ENCODE data around the gene AGAP6. TPM values are rescaled to one million over a fixed set of nuclear protein-coding genes. Genes with fewer than 3 reads are reported as not detected.
A peak's percentile ranks its signal among the peaks of the same experiment; 100 is the strongest.
"Not testable (repeated sequence)": the region's sequence is repeated elsewhere in the genome, so short reads cannot be mapped to it uniquely, and the experiment has no call there.

Gene AGAP6
- polyA plus RNA-seq (ENCODE audit: insufficient read length in 12 of 12), result 10 to 100 TPM in 8 of 12 donors, 1 to 10 TPM in 3, not detected in 1; 7.0 to 24.6 (median 14.0) TPM
- long read RNA-seq, donor 1, partial matches to known transcripts, result 0 of 1 reads
- long read RNA-seq, donor 1, other reads (novel, unspliced or antisense), result 0 of 1 reads
- long read RNA-seq, donor 2, partial matches to known transcripts, result 0 of 1 reads
- long read RNA-seq, donor 2, other reads (novel, unspliced or antisense), result 0 of 1 reads
- long read RNA-seq, donor 3, partial matches to known transcripts, result 0 of 1 reads
- long read RNA-seq, donor 3, other reads (novel, unspliced or antisense), result 0 of 1 reads
- long read RNA-seq, donor 4, partial matches to known transcripts, result 0 of 1 reads
- long read RNA-seq, donor 4, other reads (novel, unspliced or antisense), result 0 of 1 reads
- long read RNA-seq, donor 5, result 0 reads
- long read RNA-seq, donor 6, result 0 reads
- long read RNA-seq, donor 7, partial matches to known transcripts, result 0 of 3 reads
- long read RNA-seq, donor 7, other reads (novel, unspliced or antisense), result 0 of 3 reads
- long read RNA-seq, donor 8, partial matches to known transcripts, result 0 of 2 reads
- long read RNA-seq, donor 8, other reads (novel, unspliced or antisense), result 0 of 2 reads
- long read RNA-seq, donor 9, result 0 reads
- long read RNA-seq, donor 10, result 0 reads
- long read RNA-seq, donor 11, partial matches to known transcripts, result 0 of 1 reads
- long read RNA-seq, donor 11, other reads (novel, unspliced or antisense), result 0 of 1 reads

GRCh38 chr10:49988376-49988775, at the start of gene AGAP6:
AGAP6 (plus strand) TSS chr10:49988406; CDS start chr10:49988716, 310 bp downstream.
- DNase-seq, result not testable (repeated sequence)

- peak; percentile 74 for DNase-seq
These were observed 46.5 kb upstream of the AGAP6 start, which contains the start of the genes PARG and TIMM23B for GRCh38 chr10:49941447-49942338. PARG (minus strand) TSS chr10:49942027; CDS start chr10:49941725, 302 bp downstream. TIMM23B (plus strand) TSS chr10:49942053; CDS start chr10:49942195, 142 bp downstream.

- DNase-seq, result peak; percentile 1
These were observed 45.9 kb upstream of the AGAP6 start for GRCh38 chr10:49942339-49942705.

GRCh38 chr10:49943607-49944006, 44.6 kb upstream of the AGAP6 start:
- not testable (repeated sequence) for DNase-seq

GRCh38 chr10:49948142-49948541, 40.1 kb upstream of the AGAP6 start:
- DNase-seq, result not testable (repeated sequence)

- not testable (repeated sequence) for DNase-seq
These were observed 39.5 kb upstream of the AGAP6 start for GRCh38 chr10:49948737-49949136.

- DNase-seq, result not testable (repeated sequence)
These were observed 36.2 kb upstream of the AGAP6 start for GRCh38 chr10:49952006-49952405.

GRCh38 chr10:49953122-49953521, 35.1 kb upstream of the AGAP6 start:
- not testable (repeated sequence) for DNase-seq

GRCh38 chr10:49970331-49970857, 17.8 kb upstream of the AGAP6 start:
- DNase-seq, result not testable (repeated sequence)

GRCh38 chr10:49971466-49971865, 16.7 kb upstream of the AGAP6 start:
- DNase-seq, result not testable (repeated sequence)

GRCh38 chr10:49972094-49972493, 16.1 kb upstream of the AGAP6 start:
- not testable (repeated sequence) for DNase-seq

GRCh38 chr10:49977756-49978155, 10.4 kb upstream of the AGAP6 start:
- not testable (repeated sequence) for DNase-seq

GRCh38 chr10:49987207-49987606, 999 bp upstream of the AGAP6 start:
- DNase-seq, result not testable (repeated sequence)

- not testable (repeated sequence) for DNase-seq
These were observed 7.1 kb downstream of the AGAP6 start for GRCh38 chr10:49995321-49995720.

GRCh38 chr10:50014024-50014423, 25.8 kb downstream of the AGAP6 start:
- DNase-seq, result not testable (repeated sequence)

GRCh38 chr10:50015596-50016220, 27.5 kb downstream of the AGAP6 start:
- not testable (repeated sequence) for DNase-seq

GRCh38 chr10:50016926-50017325, 28.7 kb downstream of the AGAP6 start:
- not testable (repeated sequence) for DNase-seq

- DNase-seq, result not testable (repeated sequence)
These were observed 29.4 kb downstream of the AGAP6 start for GRCh38 chr10:50017646-50018045.

GRCh38 chr10:50019279-50019678, 31.1 kb downstream of the AGAP6 start:
- not testable (repeated sequence) for DNase-seq

GRCh38 chr10:50020451-50021024, 32.3 kb downstream of the AGAP6 start:
- not testable (repeated sequence) for DNase-seq

All from muscle of arm (tissue), 14 donors.